Esophagus squamous epithelium (tissue), 4 donors: ENCODE measurements around the gene ITGA2B.

Experiments used
- POLR2A ChIP-seq, 4 donors: fragments of 450-650 bp; IDR thresholded peaks; one replicate each; pipeline ENCODE4 v1.6.1; 2017; ENCODE audit warnings: antibody characterized with exemption in 4 of 4, mild to moderate bottlenecking in 4 of 4, moderate library complexity in 3 of 4
- TF ChIP-seq, protein P1 (sequence below), 6 experiments: fragments of 450-650 bp in 4 of 6; fragments of 200-600 bp in 2 of 6; sonication (generic) in 2 of 6; IDR thresholded peaks; one replicate each; pipeline ENCODE4 v1.5.1; 2016 to 2019; ENCODE audit warnings: antibody characterized with exemption in 6 of 6, mild to moderate bottlenecking in 4 of 6, moderate library complexity in 4 of 6

DNA sequence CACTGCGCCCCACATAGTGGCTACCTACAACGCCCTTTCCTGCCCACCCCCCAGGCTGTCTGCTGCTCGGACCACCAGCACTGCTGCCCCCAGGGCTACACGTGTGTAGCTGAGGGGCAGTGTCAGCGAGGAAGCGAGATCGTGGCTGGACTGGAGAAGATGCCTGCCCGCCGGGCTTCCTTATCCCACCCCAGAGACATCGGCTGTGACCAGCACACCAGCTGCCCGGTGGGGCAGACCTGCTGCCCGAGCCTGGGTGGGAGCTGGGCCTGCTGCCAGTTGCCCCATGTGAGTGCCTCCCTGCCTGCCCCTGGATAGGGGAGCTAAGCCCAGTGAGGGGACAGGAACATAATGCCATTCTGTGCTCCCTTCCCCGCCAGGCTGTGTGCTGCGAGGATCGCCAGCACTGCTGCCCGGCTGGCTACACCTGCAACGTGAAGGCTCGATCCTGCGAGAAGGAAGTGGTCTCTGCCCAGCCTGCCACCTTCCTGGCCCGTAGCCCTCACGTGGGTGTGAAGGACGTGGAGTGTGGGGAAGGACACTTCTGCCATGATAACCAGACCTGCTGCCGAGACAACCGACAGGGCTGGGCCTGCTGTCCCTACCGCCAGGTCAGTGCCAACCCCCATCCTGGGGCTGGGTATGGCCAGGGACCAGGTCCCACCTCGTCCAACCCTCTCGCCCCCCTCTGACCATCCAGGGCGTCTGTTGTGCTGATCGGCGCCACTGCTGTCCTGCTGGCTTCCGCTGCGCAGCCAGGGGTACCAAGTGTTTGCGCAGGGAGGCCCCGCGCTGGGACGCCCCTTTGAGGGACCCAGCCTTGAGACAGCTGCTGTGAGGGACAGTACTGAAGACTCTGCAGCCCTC lies 37.3 kb downstream of the ITGA2B start:
- TF ChIP-seq, protein P1, sequence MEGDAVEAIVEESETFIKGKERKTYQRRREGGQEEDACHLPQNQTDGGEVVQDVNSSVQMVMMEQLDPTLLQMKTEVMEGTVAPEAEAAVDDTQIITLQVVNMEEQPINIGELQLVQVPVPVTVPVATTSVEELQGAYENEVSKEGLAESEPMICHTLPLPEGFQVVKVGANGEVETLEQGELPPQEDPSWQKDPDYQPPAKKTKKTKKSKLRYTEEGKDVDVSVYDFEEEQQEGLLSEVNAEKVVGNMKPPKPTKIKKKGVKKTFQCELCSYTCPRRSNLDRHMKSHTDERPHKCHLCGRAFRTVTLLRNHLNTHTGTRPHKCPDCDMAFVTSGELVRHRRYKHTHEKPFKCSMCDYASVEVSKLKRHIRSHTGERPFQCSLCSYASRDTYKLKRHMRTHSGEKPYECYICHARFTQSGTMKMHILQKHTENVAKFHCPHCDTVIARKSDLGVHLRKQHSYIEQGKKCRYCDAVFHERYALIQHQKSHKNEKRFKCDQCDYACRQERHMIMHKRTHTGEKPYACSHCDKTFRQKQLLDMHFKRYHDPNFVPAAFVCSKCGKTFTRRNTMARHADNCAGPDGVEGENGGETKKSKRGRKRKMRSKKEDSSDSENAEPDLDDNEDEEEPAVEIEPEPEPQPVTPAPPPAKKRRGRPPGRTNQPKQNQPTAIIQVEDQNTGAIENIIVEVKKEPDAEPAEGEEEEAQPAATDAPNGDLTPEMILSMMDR (IDR thresholded peaks at IDR 0.05), result no peak
- no peak for TF ChIP-seq POLR2A (IDR thresholded peaks at IDR 0.05)
